Measurements from ENCODE around the gene PLPP4.

The PLPP4 gene

DNA sequence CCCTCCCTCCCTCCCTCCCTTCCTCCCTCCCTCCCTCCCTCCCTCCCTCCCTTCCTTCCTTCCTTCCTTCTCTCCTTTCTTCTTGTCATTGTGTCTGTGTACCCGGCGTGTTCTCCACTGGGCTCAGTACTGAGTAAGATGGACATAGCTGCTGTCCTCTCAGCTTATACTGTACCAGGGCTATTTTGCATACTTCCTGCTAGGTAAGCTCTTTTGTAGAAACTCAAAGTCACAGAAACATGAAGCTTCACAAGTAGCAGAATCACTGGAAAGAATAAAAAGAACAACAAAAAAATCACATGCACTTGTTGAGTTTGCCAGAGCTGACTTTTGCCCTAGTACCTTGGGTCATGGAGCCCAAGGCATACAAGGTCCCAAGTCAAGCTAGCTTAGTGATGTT is 125.7 kb downstream of the PLPP4 start:
- no peaks in the 10 kb centered on the region for H3K79me2 ChIP-seq (ENCODE audit: insufficient read depth, low read length)
- H3K36me3 ChIP-seq (ENCODE audit: low read length) = no peaks in the 10 kb centered on the region
- no peaks in the 10 kb centered on the region for H3F3A ChIP-seq (ENCODE audit: insufficient read depth)
- H3K27me3 ChIP-seq (ENCODE audit: low read length) = no peaks in the 10 kb centered on the region
- H3K9me2 ChIP-seq (replicated peaks; ENCODE audit: insufficient read depth, low read length) = no peaks in the 10 kb centered on the region
- no peak overlapping the region for H2AFZ ChIP-seq (ENCODE audit: low read depth, low read length, severe bottlenecking)
- no peak overlapping the region for H3K27ac ChIP-seq (ENCODE audit: low read depth, low read length)
- no peaks in the 10 kb centered on the region for H4K20me1 ChIP-seq (ENCODE audit: low read depth, low read length)
- H3K9me3 ChIP-seq (ENCODE audit: insufficient read depth, low read length) = no peaks in the 10 kb centered on the region
- no peak overlapping the region for H3K4me2 ChIP-seq (ENCODE audit: low read depth, low read length, poor library complexity, severe bottlenecking)
- no peak overlapping the region for H3K9ac ChIP-seq (ENCODE audit: low read length)
- no peak overlapping the region for H3K4me3 ChIP-seq (ENCODE audit: insufficient read depth, low read length, poor library complexity, severe bottlenecking)
- TF ChIP-seq, protein P1, sequence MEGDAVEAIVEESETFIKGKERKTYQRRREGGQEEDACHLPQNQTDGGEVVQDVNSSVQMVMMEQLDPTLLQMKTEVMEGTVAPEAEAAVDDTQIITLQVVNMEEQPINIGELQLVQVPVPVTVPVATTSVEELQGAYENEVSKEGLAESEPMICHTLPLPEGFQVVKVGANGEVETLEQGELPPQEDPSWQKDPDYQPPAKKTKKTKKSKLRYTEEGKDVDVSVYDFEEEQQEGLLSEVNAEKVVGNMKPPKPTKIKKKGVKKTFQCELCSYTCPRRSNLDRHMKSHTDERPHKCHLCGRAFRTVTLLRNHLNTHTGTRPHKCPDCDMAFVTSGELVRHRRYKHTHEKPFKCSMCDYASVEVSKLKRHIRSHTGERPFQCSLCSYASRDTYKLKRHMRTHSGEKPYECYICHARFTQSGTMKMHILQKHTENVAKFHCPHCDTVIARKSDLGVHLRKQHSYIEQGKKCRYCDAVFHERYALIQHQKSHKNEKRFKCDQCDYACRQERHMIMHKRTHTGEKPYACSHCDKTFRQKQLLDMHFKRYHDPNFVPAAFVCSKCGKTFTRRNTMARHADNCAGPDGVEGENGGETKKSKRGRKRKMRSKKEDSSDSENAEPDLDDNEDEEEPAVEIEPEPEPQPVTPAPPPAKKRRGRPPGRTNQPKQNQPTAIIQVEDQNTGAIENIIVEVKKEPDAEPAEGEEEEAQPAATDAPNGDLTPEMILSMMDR (IDR thresholded peaks at IDR 0.05; ENCODE audit: insufficient read depth, low read length, poor library complexity, severe bottlenecking) = no peak
- no peak for TF ChIP-seq EZH2phosphoT487 (conservative IDR thresholded peaks at IDR 0.05; ENCODE audit: low read length)

DNA sequence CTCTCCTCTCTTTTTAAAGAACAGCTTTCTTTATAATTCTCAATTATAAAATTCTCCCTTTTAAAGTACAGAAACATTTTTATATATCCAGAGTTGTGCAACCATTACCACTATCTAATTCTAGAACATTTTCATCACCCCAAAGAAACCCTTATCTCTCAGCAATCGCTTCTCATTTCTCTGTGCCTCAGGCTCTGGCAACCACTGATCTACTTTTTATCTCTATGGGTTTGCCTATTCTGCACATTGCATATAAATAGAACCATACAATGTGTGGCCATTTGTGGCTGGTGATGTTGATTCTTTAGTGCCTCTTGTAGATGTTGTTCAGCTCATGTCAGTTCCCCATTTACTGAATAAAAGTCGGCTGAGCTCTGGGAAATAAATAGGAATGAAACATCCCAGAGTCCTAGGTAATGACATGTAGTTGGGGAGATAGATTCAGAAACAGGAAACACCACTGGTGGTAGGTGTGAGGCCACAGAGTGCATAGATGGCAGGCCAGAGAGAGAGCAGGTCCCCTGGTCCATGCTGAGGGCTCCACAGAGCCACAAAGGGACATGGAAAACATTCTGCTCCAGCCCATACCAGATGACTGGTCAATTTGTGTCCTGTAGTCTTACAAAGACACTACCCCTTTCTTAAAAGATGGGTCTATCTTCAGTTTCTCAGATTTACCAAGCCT is 126.5 kb downstream of the PLPP4 start:
- TF ChIP-seq EZH2phosphoT487 (conservative IDR thresholded peaks at IDR 0.05; ENCODE audit: low read length) = no peak
- TF ChIP-seq, protein P1 (IDR thresholded peaks at IDR 0.05; ENCODE audit: insufficient read depth, low read length, poor library complexity, severe bottlenecking) = no peak
- Histone ChIP-seq H3K9me2 (replicated peaks; ENCODE audit: insufficient read depth, low read length) (no peaks in the 10 kb centered on the region), H3K79me2 (ENCODE audit: insufficient read depth, low read length) (no peaks in the 10 kb centered on the region), H3K4me2 (ENCODE audit: low read depth, low read length, poor library complexity, severe bottlenecking) (no peak overlapping the region), H3K9me3 (ENCODE audit: insufficient read depth, low read length) (no peaks in the 10 kb centered on the region), H2AFZ (ENCODE audit: low read depth, low read length, severe bottlenecking) (no peak overlapping the region), H4K20me1 (ENCODE audit: low read depth, low read length) (no peaks in the 10 kb centered on the region), H3K27ac (ENCODE audit: low read depth, low read length) (no peak overlapping the region), H3K4me3 (ENCODE audit: insufficient read depth, low read length, poor library complexity, severe bottlenecking) (no peak overlapping the region), H3K36me3 (ENCODE audit: low read length) (no peaks in the 10 kb centered on the region), H3K9ac (ENCODE audit: low read length) (no peak overlapping the region), H3F3A (ENCODE audit: insufficient read depth) (no peaks in the 10 kb centered on the region), H3K27me3 (ENCODE audit: low read length) (no peaks in the 10 kb centered on the region)

DNA sequence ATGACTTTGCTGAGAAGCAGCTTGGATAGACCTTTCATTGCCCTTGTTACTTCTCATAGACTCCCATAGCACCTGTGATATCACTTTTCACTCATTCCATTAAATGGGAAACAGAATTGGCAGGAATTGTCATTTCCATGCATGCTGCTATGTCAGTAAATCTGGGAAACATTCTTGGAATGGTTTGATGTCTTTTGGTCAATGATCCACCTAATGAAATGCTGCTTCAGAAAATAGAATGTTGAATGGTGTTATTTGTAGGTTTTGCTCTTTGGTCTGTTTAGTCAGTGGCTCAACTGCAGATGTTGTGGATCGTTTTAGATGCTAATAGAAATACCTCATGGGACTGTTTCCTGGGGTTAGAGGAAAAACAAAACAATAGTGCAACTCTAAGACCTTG is 127.8 kb downstream of the PLPP4 start:
- no peaks in the 10 kb centered on the region for H3K79me2 ChIP-seq (ENCODE audit: insufficient read depth, low read length)
- TF ChIP-seq EZH2phosphoT487 (conservative IDR thresholded peaks at IDR 0.05; ENCODE audit: low read length) = no peak
- TF ChIP-seq, protein P1 (IDR thresholded peaks at IDR 0.05; ENCODE audit: insufficient read depth, low read length, poor library complexity, severe bottlenecking) = no peak
- H2AFZ ChIP-seq (ENCODE audit: low read depth, low read length, severe bottlenecking) = no peak overlapping the region
- no peaks in the 10 kb centered on the region for H3K36me3 ChIP-seq (ENCODE audit: low read length)
- H3K27me3 ChIP-seq (ENCODE audit: low read length) = no peaks in the 10 kb centered on the region
- no peak overlapping the region for H3K4me2 ChIP-seq (ENCODE audit: low read depth, low read length, poor library complexity, severe bottlenecking)
- H3F3A ChIP-seq (ENCODE audit: insufficient read depth) = no peaks in the 10 kb centered on the region
- no peaks in the 10 kb centered on the region for H3K9me2 ChIP-seq (replicated peaks; ENCODE audit: insufficient read depth, low read length)
- H3K27ac ChIP-seq (ENCODE audit: low read depth, low read length) = no peak overlapping the region
- H3K9ac ChIP-seq (ENCODE audit: low read length) = no peak overlapping the region
- H4K20me1 ChIP-seq (ENCODE audit: low read depth, low read length) = no peaks in the 10 kb centered on the region
- no peak overlapping the region for H3K4me3 ChIP-seq (ENCODE audit: insufficient read depth, low read length, poor library complexity, severe bottlenecking)
- no peaks in the 10 kb centered on the region for H3K9me3 ChIP-seq (ENCODE audit: insufficient read depth, low read length)

Measured in SU-DHL-6 (cell line).